Vagina (tissue), 2 donors: Measurements from ENCODE around the gene XAGE3. TPM values are rescaled to one million over a fixed set of nuclear protein-coding genes. Genes with fewer than 3 reads are reported as not detected.
"Not testable (repeated sequence)": the region's sequence is repeated elsewhere in the genome, so short reads cannot be mapped to it uniquely, and the experiment has no call there.

ENCODE experiments used
- DNase-seq, 2 donors: peaks; one replicate each; pipeline ENCODE4 v3.0.0-alpha.2; 2017; ENCODE audit errors: extremely low spot score in 2 of 2
- H3K27ac ChIP-seq: fragments of 200-600 bp; sonication (generic); one replicate; pipeline ENCODE4 v1.5.1; 2019
- H3K27me3 ChIP-seq: fragments of 200-600 bp; sonication (generic); one replicate; pipeline ENCODE4 v1.5.1; 2019
- H3K36me3 ChIP-seq, 2 donors: fragments of 200-600 bp; sonication (generic); one replicate each; pipeline ENCODE4 v1.5.1; 2017 to 2019
- H3K4me1 ChIP-seq: fragments of 200-600 bp; sonication (generic); one replicate; pipeline ENCODE4 v1.5.1; 2019
- H3K4me3 ChIP-seq, 2 donors: fragments of 200-600 bp; sonication (generic); 1 replicate in 1 of 2; 2 replicates in 1 of 2; pipeline ENCODE4 v1.5.1; 2016 to 2019
- H3K9me3 ChIP-seq: fragments of 200-600 bp; sonication (generic); one replicate; pipeline ENCODE4 v1.5.1; 2019
- POLR2A ChIP-seq, 2 donors: fragments of 450-650 bp; IDR thresholded peaks; one replicate each; pipeline ENCODE4 v1.6.1; 2017; ENCODE audit warnings: antibody characterized with exemption in 2 of 2, mild to moderate bottlenecking in 2 of 2, moderate library complexity in 2 of 2
- POLR2AphosphoS5 ChIP-seq, 2 donors: sonication (generic); formaldehyde crosslinking; IDR thresholded peaks; one replicate each; pipeline ENCODE4 v1.9.0; 2017; ENCODE audit warnings: antibody characterized with exemption in 2 of 2, mild to moderate bottlenecking in 2 of 2, low read depth in 1 of 2; ENCODE audit not compliant: insufficient read depth in 1 of 2
- intact Hi-C: fragments of 100-400 bp; cut with DNase I; formaldehyde crosslinking; loops from one replicate; pipeline ENCODE4 v1.15.1; 2023
- total RNA-seq: library from RNA; depleted of rRNA; stranded (reverse); fragments of >200 nt; gene quantifications from one replicate; pipeline ENCODE4 v1.2.3, GENCODE V29; 2016
- TF ChIP-seq, protein P1 (sequence below), 3 experiments: fragments of 450-650 bp in 2 of 3; fragments of 200-600 bp in 1 of 3; sonication (generic) in 1 of 3; IDR thresholded peaks; one replicate each; pipeline ENCODE4 v1.5.1; 2017 to 2019; ENCODE audit warnings: antibody characterized with exemption in 3 of 3, mild to moderate bottlenecking in 2 of 3, moderate library complexity in 2 of 3

The XAGE3 gene
- total RNA-seq, 1 donor from 2014 or later: not detected

DNA sequence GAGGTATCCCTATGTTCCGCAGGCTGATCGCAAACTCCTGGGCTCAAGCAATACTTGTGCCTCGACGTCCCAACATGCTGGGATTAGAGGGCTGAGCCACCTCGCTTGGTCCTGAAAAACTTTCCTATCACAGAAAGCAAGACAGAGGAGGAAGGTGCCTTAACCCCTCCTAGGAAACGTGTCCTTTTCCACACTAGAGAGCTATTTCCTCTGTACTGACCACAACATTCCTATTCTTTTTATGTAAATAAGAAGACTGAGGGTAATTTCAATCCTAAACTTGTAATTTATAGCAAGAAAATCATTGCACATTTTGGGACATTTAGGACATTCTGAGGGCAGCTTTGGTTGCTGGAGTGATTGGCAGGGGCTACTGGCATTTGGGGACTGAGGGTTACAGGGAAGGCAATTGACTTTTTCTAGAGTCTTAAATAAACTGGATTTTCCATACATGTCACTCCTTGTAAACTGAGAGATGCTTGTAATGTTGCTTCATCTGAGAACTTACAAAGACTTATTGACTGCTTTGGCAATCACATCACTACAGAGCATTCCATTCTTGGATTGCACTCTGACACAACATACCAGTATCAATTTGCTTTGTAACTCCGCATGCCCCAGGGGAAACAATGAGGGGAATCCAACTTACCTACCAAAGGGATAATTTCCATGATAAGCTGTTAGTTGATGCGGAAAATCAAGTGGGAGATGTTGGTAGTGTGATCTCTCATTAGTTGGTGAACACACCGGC, 15.6 kb downstream of the XAGE3 start:
- no peak overlapping the region for H3K27ac ChIP-seq
- TF ChIP-seq, protein P1, sequence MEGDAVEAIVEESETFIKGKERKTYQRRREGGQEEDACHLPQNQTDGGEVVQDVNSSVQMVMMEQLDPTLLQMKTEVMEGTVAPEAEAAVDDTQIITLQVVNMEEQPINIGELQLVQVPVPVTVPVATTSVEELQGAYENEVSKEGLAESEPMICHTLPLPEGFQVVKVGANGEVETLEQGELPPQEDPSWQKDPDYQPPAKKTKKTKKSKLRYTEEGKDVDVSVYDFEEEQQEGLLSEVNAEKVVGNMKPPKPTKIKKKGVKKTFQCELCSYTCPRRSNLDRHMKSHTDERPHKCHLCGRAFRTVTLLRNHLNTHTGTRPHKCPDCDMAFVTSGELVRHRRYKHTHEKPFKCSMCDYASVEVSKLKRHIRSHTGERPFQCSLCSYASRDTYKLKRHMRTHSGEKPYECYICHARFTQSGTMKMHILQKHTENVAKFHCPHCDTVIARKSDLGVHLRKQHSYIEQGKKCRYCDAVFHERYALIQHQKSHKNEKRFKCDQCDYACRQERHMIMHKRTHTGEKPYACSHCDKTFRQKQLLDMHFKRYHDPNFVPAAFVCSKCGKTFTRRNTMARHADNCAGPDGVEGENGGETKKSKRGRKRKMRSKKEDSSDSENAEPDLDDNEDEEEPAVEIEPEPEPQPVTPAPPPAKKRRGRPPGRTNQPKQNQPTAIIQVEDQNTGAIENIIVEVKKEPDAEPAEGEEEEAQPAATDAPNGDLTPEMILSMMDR (IDR thresholded peaks at IDR 0.05): no peak
- TF ChIP-seq POLR2A (IDR thresholded peaks at IDR 0.05): no peak
- TF ChIP-seq POLR2AphosphoS5 (IDR thresholded peaks at IDR 0.05; ENCODE audit: insufficient read depth in 1 of 2, low read depth in 1 of 2): no peak
- no peaks in the 10 kb centered on the region for H3K4me1 ChIP-seq
- no peak overlapping the region for H3K4me3 ChIP-seq
- no peaks in the 10 kb centered on the region for H3K9me3 ChIP-seq
- no peaks in the 10 kb centered on the region for H3K36me3 ChIP-seq
- H3K27me3 ChIP-seq: no peaks in the 10 kb centered on the region
- DNase-seq: no peak
- intact Hi-C loops: no loop called here

DNA sequence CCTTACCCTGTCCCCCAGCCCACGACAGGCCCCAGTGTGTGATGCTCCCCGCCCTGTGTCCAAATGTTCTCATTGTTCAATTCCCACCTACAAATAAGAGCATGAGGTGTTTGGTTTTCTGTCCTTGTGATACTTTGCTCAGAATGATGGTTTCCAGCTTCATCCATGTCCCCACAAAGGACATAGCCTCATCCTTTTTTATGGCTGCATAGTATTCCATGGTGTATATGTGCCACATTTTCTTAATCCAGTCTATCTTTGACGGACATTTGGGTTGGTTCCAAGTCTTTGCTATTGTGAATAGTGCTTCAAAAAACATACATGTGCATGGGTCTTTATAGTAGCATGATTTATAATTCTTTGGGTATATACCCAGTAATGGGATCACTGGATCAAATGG, 24.3 kb downstream of the XAGE3 start:
- H3K4me3 ChIP-seq, H3K36me3 ChIP-seq, H3K27me3 ChIP-seq, intact Hi-C loops, H3K27ac ChIP-seq, H3K4me1 ChIP-seq, H3K9me3 ChIP-seq, DNase-seq: not testable (repeated sequence)

- Histone ChIP-seq H3K4me3 (no peak overlapping the region), H3K9me3 (no peaks in the 10 kb centered on the region), H3K27ac (no peak overlapping the region), H3K4me1 (no peaks in the 10 kb centered on the region), H3K36me3 (no peaks in the 10 kb centered on the region), H3K27me3 (no peaks in the 10 kb centered on the region)
- TF ChIP-seq POLR2A (IDR thresholded peaks at IDR 0.05): no peak
- TF ChIP-seq POLR2AphosphoS5 (IDR thresholded peaks at IDR 0.05; ENCODE audit: insufficient read depth in 1 of 2, low read depth in 1 of 2): no peak
- TF ChIP-seq, protein P1 (IDR thresholded peaks at IDR 0.05): no peak
- intact Hi-C loops: no loop called here
- DNase-seq: no peak
Observed at GRCh38 chrX:52839137-52839536, 28.7 kb downstream of the XAGE3 start.

- peak in 1 of 2 donors; percentile 69 for DNase-seq
- H3K27ac ChIP-seq: no peak overlapping the region
- intact Hi-C loops: no loop called here
- no peaks in the 10 kb centered on the region for H3K9me3 ChIP-seq
- H3K27me3 ChIP-seq: no peaks in the 10 kb centered on the region
- TF ChIP-seq POLR2AphosphoS5 (IDR thresholded peaks at IDR 0.05; ENCODE audit: insufficient read depth in 1 of 2, low read depth in 1 of 2): no peak
- no peak for TF ChIP-seq POLR2A (IDR thresholded peaks at IDR 0.05)
- TF ChIP-seq, protein P1 (IDR thresholded peaks at IDR 0.05): no peak
- no peaks in the 10 kb centered on the region for H3K36me3 ChIP-seq
- H3K4me1 ChIP-seq: no peaks in the 10 kb centered on the region
- no peak overlapping the region for H3K4me3 ChIP-seq
Observed at GRCh38 chrX:52830551-52830950, 37.3 kb downstream of the XAGE3 start.

DNA sequence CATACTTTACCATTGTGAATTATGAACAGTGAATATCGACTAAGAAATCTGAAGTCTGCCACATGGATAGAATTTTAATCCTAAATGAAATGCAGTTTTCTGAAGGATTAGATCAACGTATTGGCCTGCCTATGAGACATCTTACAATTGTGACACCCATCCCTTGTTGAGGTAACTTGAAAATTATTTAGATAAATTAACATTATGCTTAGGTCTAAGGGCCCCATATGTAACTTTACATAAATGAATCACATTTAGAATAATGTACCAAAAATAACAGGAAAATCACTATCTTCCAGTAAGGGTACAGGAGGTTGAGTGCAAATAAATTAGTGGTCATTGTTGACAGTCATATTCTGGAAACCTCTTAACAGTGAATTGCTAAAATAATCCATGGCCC, 43.3 kb downstream of the XAGE3 start:
- no peaks in the 10 kb centered on the region for H3K9me3 ChIP-seq
- DNase-seq: no peak
- H3K27me3 ChIP-seq: no peaks in the 10 kb centered on the region
- no peak overlapping the region for H3K27ac ChIP-seq
- intact Hi-C loops: no loop called here
- TF ChIP-seq POLR2AphosphoS5 (IDR thresholded peaks at IDR 0.05; ENCODE audit: insufficient read depth in 1 of 2, low read depth in 1 of 2): no peak
- no peak for TF ChIP-seq POLR2A (IDR thresholded peaks at IDR 0.05)
- TF ChIP-seq, protein P1 (IDR thresholded peaks at IDR 0.05): no peak
- no peaks in the 10 kb centered on the region for H3K36me3 ChIP-seq
- no peak overlapping the region for H3K4me3 ChIP-seq
- no peaks in the 10 kb centered on the region for H3K4me1 ChIP-seq
